Measurements from ENCODE around the gene URGCP. TPM values are rescaled to one million over a fixed set of nuclear protein-coding genes. Genes with fewer than 3 reads are reported as not detected.

The URGCP gene
- 21.6 and 23.3 TPM in 2 replicates for total RNA-seq

DNA sequence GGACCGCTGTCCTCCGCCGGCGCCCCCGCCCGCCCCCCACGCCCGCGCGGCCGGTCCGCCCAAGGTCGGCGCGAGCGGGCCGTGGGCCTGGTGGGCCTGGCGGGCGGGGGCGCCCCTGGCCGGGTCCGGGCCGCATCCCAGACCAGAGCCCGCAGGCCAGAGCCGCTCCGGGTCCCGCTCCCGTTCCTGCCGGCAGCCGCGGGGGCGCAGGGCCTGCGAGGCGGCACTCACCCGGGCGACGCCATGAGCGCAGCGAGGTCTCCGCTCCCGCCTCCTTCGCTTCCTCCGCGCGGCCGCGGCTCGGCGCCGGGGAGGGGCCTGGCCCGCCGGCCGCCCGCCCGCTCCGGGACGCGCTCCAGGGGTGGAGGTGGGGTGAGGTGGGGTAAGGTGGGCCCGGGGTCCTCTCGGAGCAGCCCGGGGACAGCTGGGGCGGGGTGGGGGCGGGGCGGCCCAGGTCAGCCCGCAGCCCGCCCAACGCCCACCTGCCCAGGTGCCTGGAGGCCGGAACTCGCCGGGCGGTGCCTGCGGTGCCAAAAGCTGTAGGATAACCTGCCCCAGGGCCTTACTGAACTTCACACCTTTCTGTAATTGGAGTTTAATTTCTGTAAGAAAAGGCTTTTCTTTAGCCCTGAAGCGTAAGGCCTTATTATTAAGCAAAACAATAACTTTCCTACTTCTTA, at the start of gene URGCP:
URGCP (minus strand) TSS at position 266 of the 680 bp plus-strand sequence; CDS start at position 245, 21 bp downstream.
- intact Hi-C loops (cut with micrococcal nuclease) = loop anchor here (1.0 to 5.0 kb wide), 2 partner anchors 20 to 39 kb away; partner anchors contain the start of genes MRPS24 and UBE2D4
- Mint-ChIP-seq H3K9me3 (no peaks in the 10 kb centered on the region), H3K4me1 (peaks cover 22% of the 10 kb centered on the region)

DNA sequence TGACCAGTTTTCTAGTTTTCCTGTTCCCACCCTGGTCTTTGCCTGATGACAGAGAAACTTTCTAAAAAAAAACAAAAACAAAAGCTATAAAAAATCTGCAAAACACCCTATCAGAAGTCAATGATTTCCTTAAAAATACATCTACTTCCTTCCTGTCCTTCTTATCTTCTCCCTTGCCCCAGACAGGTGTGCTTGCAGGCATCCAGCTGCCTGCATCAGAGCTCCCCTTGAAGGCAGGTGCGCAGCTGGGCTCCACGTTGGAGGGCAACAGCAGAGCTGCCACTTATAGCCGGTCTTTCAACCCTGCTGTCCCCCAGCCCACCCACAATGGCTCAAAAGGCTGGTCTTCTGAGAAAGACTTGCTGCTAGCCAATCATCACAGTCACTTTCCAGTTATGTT, 49.6 kb upstream of the URGCP start:
- TF ChIP-seq CTCF (IDR thresholded peaks at IDR 0.05) = no peak
- ATAC-seq (ENCODE audit: low read depth) = no peak
- POLR2A ChIA-PET = no interaction called here

More for the DNA sequence above, at the start of gene URGCP:
- ATAC-seq (ENCODE audit: low read depth) (peak; percentile 90), DNase-seq (peak; percentile 64)
- Mint-ChIP-seq H3K27ac (peak within 1 kb of the TSS; percentile 92), H3K4me3 (peak within 1 kb of the TSS; percentile 94), H3K27me3 (no peaks in the 10 kb centered on the region), H3K36me3 (ENCODE audit: low read depth) (peaks cover 3% of the 10 kb centered on the region)
- ChIA-PET POLR2A (interaction anchor here (1.1 to 1.7 kb wide), 2 partner anchors 20 to 37 kb away, joined by 5 to 17 read pairs; partner anchors contain the start of genes MRPS24 and UBE2D4), CTCF (interaction anchor here (0.5 kb wide), 1 partner anchor 29 kb away, joined by 4 read pairs; no protein-coding TSS in a partner anchor)
- TF ChIP-seq CTCF (IDR thresholded peaks at IDR 0.05) = no peak

GRCh38 chr7:43954524-43955228, 48.3 kb upstream of the URGCP start:
- CTCF ChIA-PET = no interaction called here
- no peak overlapping the region for H3K4me3 Mint-ChIP-seq
- peaks cover 49% of the 10 kb centered on the region for H3K36me3 Mint-ChIP-seq (ENCODE audit: low read depth)
- ATAC-seq (ENCODE audit: low read depth) = peak; percentile 28
- TF ChIP-seq CTCF (IDR thresholded peaks at IDR 0.05) = no peak
- intact Hi-C loops (cut with micrococcal nuclease) = no loop called here
- H3K9me3 Mint-ChIP-seq = peaks cover 3% of the 10 kb centered on the region
- DNase-seq = no peak
- no peaks in the 10 kb centered on the region for H3K4me1 Mint-ChIP-seq
- no peak overlapping the region for H3K27ac Mint-ChIP-seq
- H3K27me3 Mint-ChIP-seq = no peaks in the 10 kb centered on the region
- POLR2A ChIA-PET = no interaction called here

More for the DNA sequence above, 49.6 kb upstream of the URGCP start:
- CTCF ChIA-PET = no interaction called here
- Mint-ChIP-seq H3K4me1 (no peaks in the 10 kb centered on the region), H3K4me3 (no peak overlapping the region), H3K9me3 (peaks cover 3% of the 10 kb centered on the region), H3K27me3 (no peaks in the 10 kb centered on the region), H3K27ac (no peak overlapping the region), H3K36me3 (ENCODE audit: low read depth) (peaks cover 37% of the 10 kb centered on the region)
- intact Hi-C loops (cut with micrococcal nuclease) = no loop called here
- DNase-seq = no peak

- intact Hi-C loops (cut with micrococcal nuclease) = no loop called here
- H3K27ac Mint-ChIP-seq = no peak overlapping the region
- peaks cover 60% of the 10 kb centered on the region for H3K36me3 Mint-ChIP-seq (ENCODE audit: low read depth)
- no peak overlapping the region for H3K4me3 Mint-ChIP-seq
- no peak for TF ChIP-seq CTCF (IDR thresholded peaks at IDR 0.05)
- POLR2A ChIA-PET = no interaction called here
- no peak for DNase-seq
- CTCF ChIA-PET = no interaction called here
- no peaks in the 10 kb centered on the region for H3K9me3 Mint-ChIP-seq
- H3K4me1 Mint-ChIP-seq = no peaks in the 10 kb centered on the region
- ATAC-seq (ENCODE audit: low read depth) = no peak
- no peaks in the 10 kb centered on the region for H3K27me3 Mint-ChIP-seq
Measured at GRCh38 chr7:43953071-43953470, 46.7 kb upstream of the URGCP start.

DNA sequence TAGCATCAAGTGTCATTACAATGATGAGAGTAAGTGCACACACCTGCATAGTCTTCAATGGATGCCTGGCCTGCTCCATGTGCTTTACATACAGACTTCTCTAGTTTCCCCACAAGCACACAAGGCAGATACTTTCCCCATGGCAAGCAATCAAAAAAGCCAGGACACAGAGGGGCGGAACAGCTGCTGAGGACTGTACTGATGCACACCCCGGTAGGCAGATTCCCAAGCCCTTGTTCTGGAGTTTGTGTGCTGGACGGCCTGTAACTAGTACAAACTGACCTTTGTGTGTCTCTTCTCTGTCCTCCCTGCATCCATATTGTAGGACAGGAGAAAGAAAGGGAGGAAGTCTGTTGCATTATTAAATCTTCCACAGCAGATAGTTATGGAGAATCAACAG, 45.6 kb upstream of the URGCP start:
- Mint-ChIP-seq H3K27ac (no peak overlapping the region), H3K4me3 (no peak overlapping the region), H3K9me3 (no peaks in the 10 kb centered on the region), H3K27me3 (no peaks in the 10 kb centered on the region), H3K36me3 (ENCODE audit: low read depth) (peaks cover 69% of the 10 kb centered on the region), H3K4me1 (no peaks in the 10 kb centered on the region)
- DNase-seq = no peak
- ATAC-seq (ENCODE audit: low read depth) = no peak
- intact Hi-C loops (cut with micrococcal nuclease) = no loop called here
- ChIA-PET CTCF (no interaction called here), POLR2A (no interaction called here)
- no peak for TF ChIP-seq CTCF (IDR thresholded peaks at IDR 0.05)
